HepG2 (cell line): Measurements from ENCODE around the gene PRKAG1. TPM values are rescaled to one million over a fixed set of nuclear protein-coding genes. Genes with fewer than 3 reads are reported as not detected.
A peak's percentile ranks its signal among the peaks of the same experiment; 100 is the strongest.

Source experiments
- AKAP8 ChIP-seq: sonication (generic); formaldehyde crosslinking; IDR thresholded peaks from 2 replicates; pipeline ENCODE4 v1.5.1; 2020; ENCODE audit warnings: mild to moderate bottlenecking, missing genetic modification reagents
- DPF2 ChIP-seq: sonication (generic); formaldehyde crosslinking; IDR thresholded peaks from 2 replicates; pipeline ENCODE4 v1.4.0; 2020; ENCODE audit warnings: mild to moderate bottlenecking, low read depth, missing genetic modification reagents, borderline replicate concordance
- ERF ChIP-seq: IDR thresholded peaks from 2 replicates; pipeline ENCODE4 v1.6.1; 2018; ENCODE audit warnings: missing biosample characterization, missing genetic modification reagents
- HMG20B ChIP-seq: conservative IDR thresholded peaks from 2 replicates; pipeline ENCODE4 v1.6.1; 2016; ENCODE audit warnings: missing genetic modification reagents, missing compliant biosample characterization
- KDM3A ChIP-seq: IDR thresholded peaks from 2 replicates; pipeline ENCODE4 v1.6.1; 2018; ENCODE audit warnings: low read depth, missing compliant biosample characterization
- NR2C2 ChIP-seq: sonication (generic); formaldehyde crosslinking; IDR thresholded peaks from 2 replicates; pipeline ENCODE4 v1.4.0; 2020; ENCODE audit warnings: missing genetic modification reagents, mild to moderate bottlenecking, moderate library complexity, borderline replicate concordance
- ONECUT2 ChIP-seq: sonication (generic); formaldehyde crosslinking; IDR thresholded peaks from 2 replicates; pipeline ENCODE4 v1.4.0; 2020; ENCODE audit warnings: missing genetic modification reagents
- SOX6 ChIP-seq, 2 experiments: fragments of 450-650 bp in 1 of 2; sonication (generic) in 1 of 2; formaldehyde crosslinking in 1 of 2; IDR thresholded peaks; 2 replicates each; pipeline versions ENCODE4 v1.4.0 to v1.6.1; 2017 to 2020; ENCODE audit warnings: antibody characterized with exemption in 1 of 2, mild to moderate bottlenecking in 1 of 2, missing genetic modification reagents in 1 of 2
- YY1 ChIP-seq: IDR thresholded peaks from 2 replicates; pipeline ENCODE4 v1.6.1; 2011; ENCODE audit warnings: low read length, low read depth, moderate library complexity, mild to moderate bottlenecking; ENCODE audit not compliant: insufficient read depth, insufficient replicate concordance
- ZFY ChIP-seq: sonication (generic); formaldehyde crosslinking; IDR thresholded peaks from 2 replicates; pipeline ENCODE4 v1.4.0; 2020; ENCODE audit warnings: missing genetic modification reagents
- ZNF17 ChIP-seq: sonication (generic); formaldehyde crosslinking; IDR thresholded peaks from 2 replicates; pipeline ENCODE4 v1.5.0; 2020; ENCODE audit warnings: mild to moderate bottlenecking, missing genetic modification reagents
- ZNF460 ChIP-seq: sonication (generic); formaldehyde crosslinking; IDR thresholded peaks from 2 replicates; pipeline ENCODE4 v1.5.1; 2020; ENCODE audit warnings: missing genetic modification reagents, mild to moderate bottlenecking, borderline replicate concordance
- ZNF7 ChIP-seq: IDR thresholded peaks from 2 replicates; pipeline ENCODE4 v1.6.1; 2016; ENCODE audit warnings: missing biosample characterization, missing genetic modification reagents
- polyA plus RNA-seq, 8 experiments: library from polyadenylated mRNA; depleted of rRNA in 3 of 8; stranded (reverse) in 7 of 8; unstranded in 1 of 8; fragments of >200 nt; fragmentation: Illumina TruSeq in 4 of 8; extraction: Trizol in 4 of 8; gene quantifications; 2 replicates each; pipeline versions ENCODE4 v1.2.1 to v1.2.3, GENCODE V29; 2011 to 2016; ENCODE audit warnings: low read depth in 4 of 8, missing spikeins in 1 of 8, mixed read lengths in 1 of 8; ENCODE audit not compliant: insufficient read depth in 1 of 8
- total RNA-seq, 5 experiments: library from RNA; depleted of rRNA; stranded (reverse); fragments of >200 nt; fragmentation: Illumina TruSeq; extraction: Trizol; gene quantifications; 2 replicates each; pipeline ENCODE4 v1.2.3, GENCODE V29; 2016; ENCODE audit warnings: low read depth in 1 of 5
- TF ChIP-seq, protein P1 (sequence below): sonication (generic); formaldehyde crosslinking; conservative IDR thresholded peaks from 2 replicates; pipeline ENCODE4 v1.4.0; 2020; ENCODE audit warnings: missing genetic modification reagents
- TF ChIP-seq, protein P2 (sequence below): sonication (generic); formaldehyde crosslinking; IDR thresholded peaks from 2 replicates; pipeline ENCODE4 v1.8.0; 2022; ENCODE audit warnings: mild to moderate bottlenecking, missing genetic modification reagents, borderline replicate concordance
- TF ChIP-seq, protein P3 (sequence below): sonication (generic); formaldehyde crosslinking; IDR thresholded peaks from 2 replicates; pipeline ENCODE4 v1.4.0; 2020; ENCODE audit warnings: missing genetic modification reagents, mild to moderate bottlenecking, borderline replicate concordance

PRKAG1 gene
- total and polyA plus RNA-seq, 2 of the 13 experiments (the other 11 are each of a cell fraction or from before 2014, with no cell fraction given), result 26.1 to 32.8 TPM

- TF ChIP-seq AKAP8 (CRISPR knock-in tag) (0 out of 2 replicates have a peak, but pooled peaks have one; percentile 47), YY1 (peak; percentile 89), SOX6 (IDR thresholded peaks at IDR 0.05) (no peak), SOX6 (CRISPR knock-in tag; IDR thresholded peaks at IDR 0.05) (peak; percentile 73), ONECUT2 (CRISPR knock-in tag) (no peak), ZNF7 (CRISPR knock-in tag) (no peak), NR2C2 (CRISPR knock-in tag) (peak; percentile 68), ZNF17 (CRISPR knock-in tag) (0 out of 2 replicates have a peak, but pooled peaks have one; percentile 79), DPF2 (CRISPR knock-in tag) (no peak), ERF (CRISPR knock-in tag) (peak; percentile 66; the same call in 1 of the 2 replicates), ZNF460 (CRISPR knock-in tag) (peak; percentile 24; the same call in 1 of the 2 replicates), ZFY (CRISPR knock-in tag) (peak; percentile 86), KDM3A (CRISPR knock-in tag) (peak; percentile 85; the same call in 1 of the 2 replicates), HMG20B (peak; percentile 58; the same call in 1 of the 2 replicates)
- TF ChIP-seq, protein P1, sequence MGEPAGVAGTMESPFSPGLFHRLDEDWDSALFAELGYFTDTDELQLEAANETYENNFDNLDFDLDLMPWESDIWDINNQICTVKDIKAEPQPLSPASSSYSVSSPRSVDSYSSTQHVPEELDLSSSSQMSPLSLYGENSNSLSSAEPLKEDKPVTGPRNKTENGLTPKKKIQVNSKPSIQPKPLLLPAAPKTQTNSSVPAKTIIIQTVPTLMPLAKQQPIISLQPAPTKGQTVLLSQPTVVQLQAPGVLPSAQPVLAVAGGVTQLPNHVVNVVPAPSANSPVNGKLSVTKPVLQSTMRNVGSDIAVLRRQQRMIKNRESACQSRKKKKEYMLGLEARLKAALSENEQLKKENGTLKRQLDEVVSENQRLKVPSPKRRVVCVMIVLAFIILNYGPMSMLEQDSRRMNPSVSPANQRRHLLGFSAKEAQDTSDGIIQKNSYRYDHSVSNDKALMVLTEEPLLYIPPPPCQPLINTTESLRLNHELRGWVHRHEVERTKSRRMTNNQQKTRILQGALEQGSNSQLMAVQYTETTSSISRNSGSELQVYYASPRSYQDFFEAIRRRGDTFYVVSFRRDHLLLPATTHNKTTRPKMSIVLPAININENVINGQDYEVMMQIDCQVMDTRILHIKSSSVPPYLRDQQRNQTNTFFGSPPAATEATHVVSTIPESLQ, result no peak
- TF ChIP-seq, protein P2, sequence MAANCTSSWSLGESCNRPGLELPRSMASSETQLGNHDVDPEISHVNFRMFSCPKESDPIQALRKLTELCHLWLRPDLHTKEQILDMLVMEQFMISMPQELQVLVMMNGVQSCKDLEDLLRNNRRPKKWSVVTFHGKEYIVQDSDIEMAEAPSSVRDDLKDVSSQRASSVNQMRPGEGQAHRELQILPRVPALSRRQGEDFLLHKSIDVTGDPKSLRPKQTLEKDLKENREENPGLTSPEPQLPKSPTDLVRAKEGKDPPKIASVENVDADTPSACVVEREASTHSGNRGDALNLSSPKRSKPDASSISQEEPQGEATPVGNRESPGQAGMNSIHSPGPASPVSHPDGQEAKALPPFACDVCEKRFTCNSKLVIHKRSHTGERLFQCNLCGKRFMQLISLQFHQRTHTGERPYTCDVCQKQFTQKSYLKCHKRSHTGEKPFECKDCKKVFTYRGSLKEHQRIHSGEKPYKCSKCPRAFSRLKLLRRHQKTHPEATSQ (CRISPR knock-in tag), result no peak
- TF ChIP-seq, protein P3, sequence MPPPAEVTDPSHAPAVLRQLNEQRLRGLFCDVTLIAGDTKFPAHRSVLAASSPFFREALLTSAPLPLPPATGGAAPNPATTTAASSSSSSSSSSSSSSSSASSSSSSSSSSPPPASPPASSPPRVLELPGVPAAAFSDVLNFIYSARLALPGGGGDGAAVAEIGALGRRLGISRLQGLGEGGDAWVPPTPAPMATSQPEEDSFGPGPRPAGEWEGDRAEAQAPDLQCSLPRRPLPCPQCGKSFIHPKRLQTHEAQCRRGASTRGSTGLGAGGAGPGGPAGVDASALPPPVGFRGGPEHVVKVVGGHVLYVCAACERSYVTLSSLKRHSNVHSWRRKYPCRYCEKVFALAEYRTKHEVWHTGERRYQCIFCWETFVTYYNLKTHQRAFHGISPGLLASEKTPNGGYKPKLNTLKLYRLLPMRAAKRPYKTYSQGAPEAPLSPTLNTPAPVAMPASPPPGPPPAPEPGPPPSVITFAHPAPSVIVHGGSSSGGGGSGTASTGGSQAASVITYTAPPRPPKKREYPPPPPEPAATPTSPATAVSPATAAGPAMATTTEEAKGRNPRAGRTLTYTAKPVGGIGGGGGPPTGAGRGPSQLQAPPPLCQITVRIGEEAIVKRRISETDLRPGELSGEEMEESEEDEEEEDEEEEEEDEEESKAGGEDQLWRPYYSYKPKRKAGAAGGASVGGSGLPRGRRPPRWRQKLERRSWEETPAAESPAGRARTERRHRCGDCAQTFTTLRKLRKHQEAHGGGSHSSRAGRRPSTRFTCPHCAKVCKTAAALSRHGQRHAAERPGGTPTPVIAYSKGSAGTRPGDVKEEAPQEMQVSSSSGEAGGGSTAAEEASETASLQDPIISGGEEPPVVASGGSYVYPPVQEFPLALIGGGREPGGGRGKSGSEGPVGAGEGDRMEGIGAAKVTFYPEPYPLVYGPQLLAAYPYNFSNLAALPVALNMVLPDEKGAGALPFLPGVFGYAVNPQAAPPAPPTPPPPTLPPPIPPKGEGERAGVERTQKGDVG (CRISPR knock-in tag), result peak; percentile 92; the same call in 1 of the 2 replicates
Measured at GRCh38 chr12:49060237-49061156, 41.9 kb upstream of the PRKAG1 start, which contains the start of gene KMT2D (continued).
